ENCODE data around the gene CAP1. TPM values are rescaled to one million over a fixed set of nuclear protein-coding genes. Genes with fewer than 3 reads are reported as not detected.

The CAP1 gene
- polyA plus RNA-seq, 3 donors, result 400 to 941 (median 876) TPM

DNA sequence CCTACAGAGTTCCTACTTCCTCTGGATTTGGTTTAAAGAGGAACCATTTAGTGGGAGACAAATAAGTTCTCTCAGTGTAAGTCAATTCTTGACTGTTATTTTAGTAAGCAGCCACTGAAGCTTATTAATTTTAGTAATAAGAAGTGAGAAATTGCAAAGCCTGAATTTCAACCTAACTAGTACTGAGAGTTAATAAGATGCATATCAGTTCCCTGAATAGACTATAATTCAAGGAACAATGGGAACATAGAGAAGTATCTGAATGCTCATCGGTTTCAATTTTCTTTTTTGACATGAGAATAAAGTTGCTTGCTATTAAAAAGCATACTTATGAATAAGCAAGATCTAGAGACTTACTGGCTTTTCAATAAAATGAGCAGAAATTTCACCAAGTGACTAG, 64.5 kb downstream of the CAP1 start:
- Histone ChIP-seq H3K4me2 (replicated peaks; ENCODE audit: extremely low read depth, low read length, poor library complexity, severe bottlenecking) (no peak overlapping the region), H4K20me1 (ENCODE audit: insufficient read depth, low read length) (no peaks in the 10 kb centered on the region), H3K79me2 (ENCODE audit: insufficient read depth, low read length) (no peaks in the 10 kb centered on the region), H3K36me3 (replicated peaks in 1 of 2; ENCODE audit: control insufficient read depth in 1 of 2, insufficient read depth in 2 of 2, low read length in 2 of 2) (no peaks in the 10 kb centered on the region), H3K27ac (ENCODE audit: low read depth in 1 of 2, low read length in 2 of 2) (no peak overlapping the region), H3K9ac (ENCODE audit: insufficient read depth, low read length, poor library complexity, severe bottlenecking) (no peak overlapping the region), H3K4me3 (replicated peaks in 1 of 3; ENCODE audit: low read depth in 2 of 3, low read length in 3 of 3) (no peak overlapping the region), H3K4me1 (ENCODE audit: control insufficient read depth in 1 of 2, insufficient read depth in 2 of 2, low read length in 2 of 2) (no peaks in the 10 kb centered on the region), H3K27me3 (ENCODE audit: control insufficient read depth in 2 of 2, insufficient read depth in 2 of 2, low read length in 2 of 2) (no peaks in the 10 kb centered on the region), H2AFZ (ENCODE audit: insufficient read depth, low read depth, low read length, poor library complexity, severe bottlenecking) (no peak overlapping the region), H3K9me3 (replicated peaks in 1 of 2; ENCODE audit: control insufficient read depth in 1 of 2, insufficient read depth in 1 of 2, low read length in 2 of 2) (peaks cover 13 to 14% of the 10 kb centered on the region in 2 donors)
- WGBS (ENCODE audit: insufficient coverage), result no CpG with 5 or more reads among the region's 1 CpG
- intact Hi-C loops (cut with micrococcal nuclease), result no loop called here
- Mint-ChIP-seq H3K27ac (no peak overlapping the region), H3K4me3 (no peak overlapping the region), H3K9me3 (peaks cover 13 to 30% (median 23%) of the 10 kb centered on the region in 7 donors), H3K4me1 (no peaks in the 10 kb centered on the region), H3K36me3 (no peaks in the 10 kb centered on the region), H3K27me3 (ENCODE audit: low read depth in 3 of 3) (peaks cover 0 to 5% (median 0%) of the 10 kb centered on the region in 3 donors)
- no peak for DNase-seq
- TF ChIP-seq, protein P1, sequence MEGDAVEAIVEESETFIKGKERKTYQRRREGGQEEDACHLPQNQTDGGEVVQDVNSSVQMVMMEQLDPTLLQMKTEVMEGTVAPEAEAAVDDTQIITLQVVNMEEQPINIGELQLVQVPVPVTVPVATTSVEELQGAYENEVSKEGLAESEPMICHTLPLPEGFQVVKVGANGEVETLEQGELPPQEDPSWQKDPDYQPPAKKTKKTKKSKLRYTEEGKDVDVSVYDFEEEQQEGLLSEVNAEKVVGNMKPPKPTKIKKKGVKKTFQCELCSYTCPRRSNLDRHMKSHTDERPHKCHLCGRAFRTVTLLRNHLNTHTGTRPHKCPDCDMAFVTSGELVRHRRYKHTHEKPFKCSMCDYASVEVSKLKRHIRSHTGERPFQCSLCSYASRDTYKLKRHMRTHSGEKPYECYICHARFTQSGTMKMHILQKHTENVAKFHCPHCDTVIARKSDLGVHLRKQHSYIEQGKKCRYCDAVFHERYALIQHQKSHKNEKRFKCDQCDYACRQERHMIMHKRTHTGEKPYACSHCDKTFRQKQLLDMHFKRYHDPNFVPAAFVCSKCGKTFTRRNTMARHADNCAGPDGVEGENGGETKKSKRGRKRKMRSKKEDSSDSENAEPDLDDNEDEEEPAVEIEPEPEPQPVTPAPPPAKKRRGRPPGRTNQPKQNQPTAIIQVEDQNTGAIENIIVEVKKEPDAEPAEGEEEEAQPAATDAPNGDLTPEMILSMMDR (IDR thresholded peaks at IDR 0.05), result no peak

DNA sequence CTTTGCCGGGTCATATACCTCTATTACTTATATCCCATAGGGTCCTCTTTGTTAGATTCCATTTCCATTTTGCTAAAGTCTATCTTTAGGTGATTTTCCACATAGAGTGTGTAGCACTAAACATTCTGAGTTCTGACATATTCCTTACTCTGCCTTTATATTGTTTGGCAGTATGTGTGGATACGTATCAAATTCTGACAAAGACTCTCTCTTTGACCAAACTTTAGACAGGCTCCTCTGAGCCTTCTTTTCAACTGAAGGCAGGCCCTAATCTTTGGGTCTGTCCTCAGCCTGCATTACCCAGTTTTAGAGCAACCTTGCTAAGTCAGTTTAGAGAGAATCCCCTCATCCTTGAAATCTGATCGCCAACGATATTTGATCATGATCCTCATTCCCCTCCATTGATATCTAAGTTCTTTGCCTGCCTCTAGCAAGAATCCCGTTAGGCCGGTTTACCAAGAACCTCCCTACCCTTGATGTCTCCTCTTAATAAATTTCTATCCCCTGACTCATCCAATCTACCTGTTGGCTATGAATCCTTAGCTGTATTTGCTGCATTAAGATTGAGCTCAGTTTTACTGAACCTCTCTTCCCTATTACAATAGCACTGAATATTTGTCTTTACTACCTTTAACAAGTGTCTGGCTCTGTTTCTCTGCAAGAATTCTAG, 66.9 kb downstream of the CAP1 start:
- Mint-ChIP-seq H3K4me3 (no peak overlapping the region), H3K4me1 (no peaks in the 10 kb centered on the region)
- 98% methylated on average over 4 of the region's 6 CpGs for WGBS (ENCODE audit: insufficient coverage)

More for the DNA sequence above, 66.9 kb downstream of the CAP1 start:
- Mint-ChIP-seq H3K27ac (no peak overlapping the region), H3K27me3 (ENCODE audit: low read depth in 3 of 3) (peaks cover 0 to 3% (median 3%) of the 10 kb centered on the region in 3 donors), H3K9me3 (peaks cover 30 to 45% (median 43%) of the 10 kb centered on the region in 7 donors), H3K36me3 (peaks cover 0 to 5% of the 10 kb centered on the region in 2 donors)
- Histone ChIP-seq H3K27me3 (ENCODE audit: control insufficient read depth in 2 of 2, insufficient read depth in 2 of 2, low read length in 2 of 2) (no peaks in the 10 kb centered on the region), H3K9ac (ENCODE audit: insufficient read depth, low read length, poor library complexity, severe bottlenecking) (no peak overlapping the region), H3K9me3 (replicated peaks in 1 of 2; ENCODE audit: control insufficient read depth in 1 of 2, insufficient read depth in 1 of 2, low read length in 2 of 2) (peaks cover 25 to 29% of the 10 kb centered on the region in 2 donors), H3K36me3 (replicated peaks in 1 of 2; ENCODE audit: control insufficient read depth in 1 of 2, insufficient read depth in 2 of 2, low read length in 2 of 2) (no peaks in the 10 kb centered on the region), H4K20me1 (ENCODE audit: insufficient read depth, low read length) (no peaks in the 10 kb centered on the region), H2AFZ (ENCODE audit: insufficient read depth, low read depth, low read length, poor library complexity, severe bottlenecking) (no peak overlapping the region), H3K4me2 (replicated peaks; ENCODE audit: extremely low read depth, low read length, poor library complexity, severe bottlenecking) (no peak overlapping the region), H3K4me3 (replicated peaks in 1 of 3; ENCODE audit: low read depth in 2 of 3, low read length in 3 of 3) (no peak overlapping the region), H3K4me1 (ENCODE audit: control insufficient read depth in 1 of 2, insufficient read depth in 2 of 2, low read length in 2 of 2) (no peaks in the 10 kb centered on the region), H3K27ac (ENCODE audit: low read depth in 1 of 2, low read length in 2 of 2) (no peak overlapping the region), H3K79me2 (ENCODE audit: insufficient read depth, low read length) (no peaks in the 10 kb centered on the region)
- TF ChIP-seq, protein P1 (IDR thresholded peaks at IDR 0.05), result no peak
- no peak for DNase-seq
- intact Hi-C loops (cut with micrococcal nuclease), result no loop called here

Data from CD14-positive monocyte (primary cell).